ENCODE data around the gene TBC1D12. TPM values are rescaled to one million over a fixed set of nuclear protein-coding genes. Genes with fewer than 3 reads are reported as not detected.

The TBC1D12 gene
- total and polyA plus RNA-seq, 2 donors: 8.6 to 52.9 TPM

GRCh38 chr10:94450782-94451181 lies 48.4 kb downstream of the TBC1D12 start:
- Histone ChIP-seq H3K4me3 (ENCODE audit: low read depth, low read length) (no peak overlapping the region), H3K36me3 (ENCODE audit: insufficient read depth) (no peaks in the 10 kb centered on the region), H3K27ac (ENCODE audit: low read depth) (no peak overlapping the region), H3K4me1 (ENCODE audit: insufficient read depth) (no peaks in the 10 kb centered on the region)
- no peak for DNase-seq (ENCODE audit: extremely low spot score)

- 100% methylated on average over 1 of the region's 1 CpG for WGBS
- H3K27ac ChIP-seq (ENCODE audit: low read depth): no peak overlapping the region
Measured at GRCh38 chr10:94451883-94452519, 49.7 kb downstream of the TBC1D12 start.

GRCh38 chr10:94456942-94457341 lies 54.6 kb downstream of the TBC1D12 start:
- Histone ChIP-seq H3K27ac (ENCODE audit: low read depth) (no peak overlapping the region), H3K4me3 (ENCODE audit: low read depth, low read length) (no peak overlapping the region), H3K4me1 (ENCODE audit: insufficient read depth) (no peaks in the 10 kb centered on the region), H3K36me3 (ENCODE audit: insufficient read depth) (no peaks in the 10 kb centered on the region)
- WGBS: 98% methylated on average over 2 of the region's 2 CpGs
- no peak for DNase-seq (ENCODE audit: extremely low spot score)

More at GRCh38 chr10:94451883-94452519, 49.7 kb downstream of the TBC1D12 start:
- Histone ChIP-seq H3K36me3 (ENCODE audit: insufficient read depth) (no peaks in the 10 kb centered on the region), H3K4me3 (ENCODE audit: low read depth, low read length) (no peak overlapping the region), H3K4me1 (ENCODE audit: insufficient read depth) (no peaks in the 10 kb centered on the region)
- no peak for DNase-seq (ENCODE audit: extremely low spot score)

GRCh38 chr10:94459385-94459784 lies 57.0 kb downstream of the TBC1D12 start:
- WGBS: 98% methylated on average over 25 of the region's 25 CpGs

GRCh38 chr10:94461503-94461902 lies 59.2 kb downstream of the TBC1D12 start:
- WGBS: 92% methylated on average over 1 of the region's 1 CpG
- H3K36me3 ChIP-seq (ENCODE audit: insufficient read depth): no peaks in the 10 kb centered on the region
- no peaks in the 10 kb centered on the region for H3K4me1 ChIP-seq (ENCODE audit: insufficient read depth)
- no peak for DNase-seq (ENCODE audit: extremely low spot score)
- no peak overlapping the region for H3K27ac ChIP-seq (ENCODE audit: low read depth)
- H3K4me3 ChIP-seq (ENCODE audit: low read depth, low read length): no peak overlapping the region

More at GRCh38 chr10:94459385-94459784, 57.0 kb downstream of the TBC1D12 start:
- Histone ChIP-seq H3K4me3 (ENCODE audit: low read depth, low read length) (no peak overlapping the region), H3K36me3 (ENCODE audit: insufficient read depth) (no peaks in the 10 kb centered on the region), H3K4me1 (ENCODE audit: insufficient read depth) (no peaks in the 10 kb centered on the region), H3K27ac (ENCODE audit: low read depth) (no peak overlapping the region)
- no peak for DNase-seq (ENCODE audit: extremely low spot score)

GRCh38 chr10:94462130-94462529 lies 59.8 kb downstream of the TBC1D12 start:
- no peaks in the 10 kb centered on the region for H3K36me3 ChIP-seq (ENCODE audit: insufficient read depth)
- H3K4me1 ChIP-seq (ENCODE audit: insufficient read depth): no peaks in the 10 kb centered on the region
- no peak for DNase-seq (ENCODE audit: extremely low spot score)
- H3K4me3 ChIP-seq (ENCODE audit: low read depth, low read length): no peak overlapping the region
- H3K27ac ChIP-seq (ENCODE audit: low read depth): no peak overlapping the region

- Histone ChIP-seq H3K36me3 (ENCODE audit: insufficient read depth) (no peaks in the 10 kb centered on the region), H3K27ac (ENCODE audit: low read depth) (no peak overlapping the region), H3K4me1 (ENCODE audit: insufficient read depth) (no peaks in the 10 kb centered on the region), H3K4me3 (ENCODE audit: low read depth, low read length) (no peak overlapping the region)
- no peak for DNase-seq (ENCODE audit: extremely low spot score)
- WGBS: 96% methylated on average over 15 of the region's 15 CpGs
Measured at GRCh38 chr10:94465684-94466083, 63.3 kb downstream of the TBC1D12 start.

- no peak for DNase-seq (ENCODE audit: extremely low spot score)
- H3K27ac ChIP-seq (ENCODE audit: low read depth): no peak overlapping the region
- no peak overlapping the region for H3K4me3 ChIP-seq (ENCODE audit: low read depth, low read length)
- H3K36me3 ChIP-seq (ENCODE audit: insufficient read depth): no peaks in the 10 kb centered on the region
- H3K4me1 ChIP-seq (ENCODE audit: insufficient read depth): no peaks in the 10 kb centered on the region
Measured at GRCh38 chr10:94481410-94481809, 79.1 kb downstream of the TBC1D12 start.

GRCh38 chr10:94483970-94484369 lies 81.6 kb downstream of the TBC1D12 start:
- Histone ChIP-seq H3K4me1 (ENCODE audit: insufficient read depth) (no peaks in the 10 kb centered on the region), H3K36me3 (ENCODE audit: insufficient read depth) (no peaks in the 10 kb centered on the region), H3K27ac (ENCODE audit: low read depth) (no peak overlapping the region), H3K4me3 (ENCODE audit: low read depth, low read length) (no peak overlapping the region)
- no peak for DNase-seq (ENCODE audit: extremely low spot score)
- WGBS: 86% methylated on average over 4 of the region's 4 CpGs

GRCh38 chr10:94485094-94485493 lies 82.8 kb downstream of the TBC1D12 start:
- no peaks in the 10 kb centered on the region for H3K36me3 ChIP-seq (ENCODE audit: insufficient read depth)
- no peak for DNase-seq (ENCODE audit: extremely low spot score)
- 80% methylated on average over 1 of the region's 1 CpG for WGBS
- no peak overlapping the region for H3K4me3 ChIP-seq (ENCODE audit: low read depth, low read length)
- H3K27ac ChIP-seq (ENCODE audit: low read depth): no peak overlapping the region
- H3K4me1 ChIP-seq (ENCODE audit: insufficient read depth): no peaks in the 10 kb centered on the region

- Histone ChIP-seq H3K4me3 (ENCODE audit: low read depth, low read length) (no peak overlapping the region), H3K27ac (ENCODE audit: low read depth) (no peak overlapping the region), H3K36me3 (ENCODE audit: insufficient read depth) (no peaks in the 10 kb centered on the region), H3K4me1 (ENCODE audit: insufficient read depth) (no peaks in the 10 kb centered on the region)
- DNase-seq (ENCODE audit: extremely low spot score): no peak
- 93% methylated on average over 3 of the region's 3 CpGs for WGBS
Measured at GRCh38 chr10:94487575-94487974, 85.2 kb downstream of the TBC1D12 start.

- WGBS: 96% methylated on average over 4 of the region's 4 CpGs
- no peak for DNase-seq (ENCODE audit: extremely low spot score)
- H3K4me3 ChIP-seq (ENCODE audit: low read depth, low read length): no peak overlapping the region
Measured at GRCh38 chr10:94489107-94489506, 86.8 kb downstream of the TBC1D12 start.

GRCh38 chr10:94489976-94490788 lies 87.8 kb downstream of the TBC1D12 start:
- peak; percentile 21 for DNase-seq (ENCODE audit: extremely low spot score)
- no peaks in the 10 kb centered on the region for H3K36me3 ChIP-seq (ENCODE audit: insufficient read depth)
- WGBS: 96% methylated on average over 3 of the region's 3 CpGs

More at GRCh38 chr10:94489107-94489506, 86.8 kb downstream of the TBC1D12 start:
- H3K4me1 ChIP-seq (ENCODE audit: insufficient read depth): no peaks in the 10 kb centered on the region
- no peak overlapping the region for H3K27ac ChIP-seq (ENCODE audit: low read depth)
- H3K36me3 ChIP-seq (ENCODE audit: insufficient read depth): no peaks in the 10 kb centered on the region

GRCh38 chr10:94490789-94491039 lies 88.4 kb downstream of the TBC1D12 start:
- no peaks in the 10 kb centered on the region for H3K36me3 ChIP-seq (ENCODE audit: insufficient read depth)
- no peak overlapping the region for H3K27ac ChIP-seq (ENCODE audit: low read depth)
- no peaks in the 10 kb centered on the region for H3K4me1 ChIP-seq (ENCODE audit: insufficient read depth)
- no peak for DNase-seq (ENCODE audit: extremely low spot score)
- no peak overlapping the region for H3K4me3 ChIP-seq (ENCODE audit: low read depth, low read length)

More at GRCh38 chr10:94489976-94490788, 87.8 kb downstream of the TBC1D12 start:
- H3K4me1 ChIP-seq (ENCODE audit: insufficient read depth): no peaks in the 10 kb centered on the region
- no peak overlapping the region for H3K4me3 ChIP-seq (ENCODE audit: low read depth, low read length)
- no peak overlapping the region for H3K27ac ChIP-seq (ENCODE audit: low read depth)
